GM12878 (cell line): ENCODE results near the gene SUSD1. TPM values are rescaled to one million over a fixed set of nuclear protein-coding genes. Genes with fewer than 3 reads are reported as not detected.

Experiments
- ATF7 ChIP-seq: fragments of 450-650 bp; IDR thresholded peaks from 2 replicates; pipeline ENCODE4 v1.6.1; 2016; ENCODE audit warnings: low read depth, mild to moderate bottlenecking
- BACH1 ChIP-seq: fragments of 450-650 bp; IDR thresholded peaks from 2 replicates; pipeline ENCODE4 v1.6.1; 2017; ENCODE audit warnings: mild to moderate bottlenecking, borderline replicate concordance
- BCL3 ChIP-seq: IDR thresholded peaks from 2 replicates; pipeline ENCODE4 v1.6.1; 2011; ENCODE audit warnings: borderline replicate concordance, low read depth, mild to moderate bottlenecking, moderate library complexity, low read length; ENCODE audit not compliant: insufficient read depth, poor library complexity, severe bottlenecking
- BMI1 ChIP-seq: fragments of 450-650 bp; IDR thresholded peaks from 2 replicates; pipeline ENCODE4 v1.6.1; 2016; ENCODE audit warnings: mild to moderate bottlenecking, moderate library complexity, borderline replicate concordance
- BRCA1 ChIP-seq: IDR thresholded peaks from 2 replicates; pipeline ENCODE4 v1.6.1; 2011; ENCODE audit warnings: low read depth, low read length, improper control_type of control experiment
- CEBPB ChIP-seq, 2 experiments: fragments of 150-350 bp in 1 of 2; IDR thresholded peaks; 2 replicates each; pipeline ENCODE4 v1.6.1; 2012 to 2014; ENCODE audit warnings: low read depth in 2 of 2, low read length in 2 of 2, borderline replicate concordance in 1 of 2, inconsistent platforms in 1 of 2
- DPF2 ChIP-seq: fragments of 450-650 bp; IDR thresholded peaks from 2 replicates; pipeline ENCODE4 v1.6.1; 2017; ENCODE audit warnings: mild to moderate bottlenecking
- ETV6 ChIP-seq, 2 experiments: fragments of 450-650 bp in 1 of 2; IDR thresholded peaks in 1 of 2; conservative IDR thresholded peaks in 1 of 2; 2 replicates each; pipeline ENCODE4 v1.6.1; 2014; ENCODE audit warnings: antibody characterized with exemption in 1 of 2, borderline replicate concordance in 1 of 2, low read depth in 1 of 2, mild to moderate bottlenecking in 1 of 2, moderate library complexity in 1 of 2
- HCFC1 ChIP-seq: fragments of 150-350 bp; IDR thresholded peaks from 2 replicates; pipeline ENCODE4 v1.6.1; 2014; ENCODE audit warnings: low read length
- HSF1 ChIP-seq: fragments of 150-350 bp; IDR thresholded peaks from 2 replicates; pipeline ENCODE4 v1.6.1; 2014; ENCODE audit warnings: mild to moderate bottlenecking, low read depth, low read length
- MXI1 ChIP-seq: fragments of 150-350 bp; IDR thresholded peaks from 2 replicates; pipeline ENCODE4 v1.6.1; 2011; ENCODE audit warnings: low read depth, mild to moderate bottlenecking, inconsistent platforms, low read length, improper control_type of control experiment
- MYB ChIP-seq: fragments of 150-350 bp; IDR thresholded peaks from 2 replicates; pipeline ENCODE4 v1.6.1; 2014; ENCODE audit warnings: mild to moderate bottlenecking, low read depth, low read length, borderline replicate concordance
- POLR2AphosphoS5 ChIP-seq: IDR thresholded peaks from 2 replicates; pipeline ENCODE4 v1.6.1; 2011; ENCODE audit warnings: mild to moderate bottlenecking, low read length, inconsistent platforms
- RAD51 ChIP-seq: fragments of 450-650 bp; IDR thresholded peaks from 2 replicates; pipeline ENCODE4 v1.6.1; 2016; ENCODE audit warnings: moderate library complexity, mild to moderate bottlenecking, inconsistent platforms
- RFX5 ChIP-seq: IDR thresholded peaks from 2 replicates; pipeline ENCODE4 v1.6.1; 2011; ENCODE audit warnings: low read depth, low read length, improper control_type of control experiment
- SP1 ChIP-seq: IDR thresholded peaks from one replicate; pipeline ENCODE4 v1.6.1; 2011; ENCODE audit warnings: low read depth, low read length
- TCF12 ChIP-seq: IDR thresholded peaks from 2 replicates; pipeline ENCODE4 v1.6.1; 2011; ENCODE audit warnings: low read depth, mild to moderate bottlenecking, low read length
- TCF7 ChIP-seq: IDR thresholded peaks from 2 replicates; pipeline ENCODE4 v1.6.1; 2014; ENCODE audit warnings: antibody characterized with exemption, borderline replicate concordance
- YBX1 ChIP-seq: fragments of 450-650 bp; IDR thresholded peaks from 2 replicates; pipeline ENCODE4 v1.6.1; 2016; ENCODE audit warnings: antibody characterized with exemption
- ZBTB11 ChIP-seq: fragments of 450-650 bp; formaldehyde crosslinking; IDR thresholded peaks from 2 replicates; pipeline ENCODE4 v1.5.0; 2022; ENCODE audit warnings: mild to moderate bottlenecking, missing genetic modification characterization
- polyA plus RNA-seq, 11 experiments: library from polyadenylated mRNA; depleted of rRNA in 4 of 11; unstranded in 6 of 11; stranded (reverse) in 5 of 11; fragments of >200 nt; fragmentation: Nextera tagmentation in 4 of 11; fragmentation: Illumina TruSeq in 1 of 11; extraction: Ambion mirVana in 4 of 11; extraction: Trizol in 1 of 11; gene quantifications; 1 replicate in 1 of 11; 2 replicates in 10 of 11; pipeline versions ENCODE4 v1.2.1 to v1.2.3, GENCODE V29; 2011 to 2016; ENCODE audit warnings: inconsistent platforms in 2 of 11, missing spikeins in 2 of 11, low read depth in 1 of 11
- total RNA-seq, 4 experiments: library from RNA; depleted of rRNA in 3 of 4; stranded (reverse); fragments of >200 nt in 3 of 4; fragmentation: Illumina TruSeq in 1 of 4; extraction: Trizol in 1 of 4; gene quantifications; 2 replicates each; pipeline versions ENCODE4 v1.2.1 to v1.2.3, GENCODE V29; 2013 to 2021

SUSD1 gene
- total and polyA plus RNA-seq, 10 of the 15 experiments (the other 5 are each of a cell fraction or from before 2014, with no cell fraction given) = 6.7 to 20.8 (median 13.2) TPM

DNA sequence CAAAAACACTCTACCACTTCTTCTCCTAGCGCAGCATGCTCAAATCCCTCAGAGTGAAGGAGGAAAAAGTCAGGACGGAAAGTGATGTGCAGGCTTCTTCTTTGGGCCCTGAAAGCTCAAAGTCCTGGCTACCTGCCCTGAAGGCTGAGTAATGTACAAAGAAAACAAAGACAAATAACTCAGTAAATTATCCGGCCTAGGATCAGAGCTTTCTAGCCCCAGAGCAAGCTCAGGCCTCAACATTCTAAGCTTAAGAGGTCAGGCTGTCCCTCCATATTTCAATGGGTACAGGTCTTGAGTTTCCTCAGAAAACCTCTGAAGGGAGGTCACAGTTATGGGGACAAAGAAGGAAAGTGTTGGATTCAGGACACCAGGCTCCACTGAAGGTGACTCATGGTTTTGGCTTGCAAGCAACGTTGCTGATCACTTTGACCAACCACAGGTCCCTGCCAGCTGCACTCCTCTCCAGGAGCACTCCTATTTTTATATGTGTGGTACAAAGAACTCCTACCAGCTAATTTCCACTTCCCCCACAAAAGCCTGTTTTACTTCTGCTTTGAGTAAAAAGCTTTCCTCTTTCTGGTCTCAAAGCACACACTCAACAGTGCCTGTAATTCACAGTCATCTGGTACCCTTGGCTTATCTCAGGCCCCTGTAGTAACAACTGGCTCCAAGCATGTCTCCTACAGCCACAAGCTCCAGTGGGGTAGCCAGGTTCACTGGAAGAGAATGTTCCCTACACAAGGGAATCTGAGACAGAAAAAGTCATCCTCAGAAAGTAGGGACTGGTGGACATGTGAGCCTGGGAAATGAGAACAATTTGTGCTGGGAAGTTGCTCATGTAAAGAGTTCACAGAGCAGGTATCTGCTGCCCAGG is 162.8 kb downstream of the SUSD1 start (continued):
- peak; percentile 97 for TF ChIP-seq BCL3
- TF ChIP-seq BMI1 = peak; percentile 85
- TF ChIP-seq CEBPB (IDR thresholded peaks at IDR 0.05; ENCODE audit: borderline replicate concordance in 1 of 2, low read depth in 2 of 2, low read length in 2 of 2) = peak in 1 of 2 experiments; percentile 77; a peak in 1 of 4 replicates
- peak; percentile 85 for TF ChIP-seq ATF7
- TF ChIP-seq BRCA1 = no peak
- TF ChIP-seq SP1 = peak; percentile 59
- TF ChIP-seq TCF12 = peak; percentile 95
- peak in 1 of 2 experiments; percentile 99; a peak in 2 of 4 replicates for TF ChIP-seq ETV6 (conservative IDR thresholded peaks at IDR 0.05 in 1 of 2, IDR thresholded peaks at IDR 0.05 in 1 of 2; ENCODE audit: borderline replicate concordance in 1 of 2, low read depth in 1 of 2)
- TF ChIP-seq DPF2 = peak; percentile 99
- TF ChIP-seq POLR2AphosphoS5 = peak; percentile 61; the same call in 1 of the 2 replicates
- TF ChIP-seq BACH1 = peak; percentile 83
- TF ChIP-seq RAD51 = peak; percentile 49; the same call in 1 of the 2 replicates
- no peak for TF ChIP-seq HCFC1
- TF ChIP-seq YBX1 = no peak
- peak; percentile 80 for TF ChIP-seq TCF7
- TF ChIP-seq ZBTB11 (CRISPR knock-in tag) = no peak
- TF ChIP-seq RFX5 = no peak
- TF ChIP-seq HSF1 = no peak
- 0 out of 2 replicates have a peak, but pooled peaks have one; percentile 46 for TF ChIP-seq MXI1
- peak; percentile 14; the same call in 1 of the 2 replicates for TF ChIP-seq MYB
